Endothelial cell (in vitro differentiated cells): ENCODE results near the gene CD58. TPM values are rescaled to one million over a fixed set of nuclear protein-coding genes. Genes with fewer than 3 reads are reported as not detected.
"Not testable (repeated sequence)": the region's sequence is repeated elsewhere in the genome, so short reads cannot be mapped to it uniquely, and the experiment has no call there.

Experiments
- DNase-seq: peaks from one replicate; pipeline ENCODE4 v3.0.0; 2021; ENCODE audit warnings: low spot score
- H3K27ac Mint-ChIP-seq: one replicate; pipeline ENCODE4 v1.8.0; 2021; ENCODE audit warnings: mixed read lengths, inconsistent platforms; ENCODE audit not compliant: unreplicated experiment
- H3K27me3 Mint-ChIP-seq: one replicate; pipeline ENCODE4 v1.8.0; 2021; ENCODE audit warnings: mild to moderate bottlenecking, moderate library complexity, mixed read lengths, inconsistent platforms; ENCODE audit not compliant: unreplicated experiment
- H3K36me3 Mint-ChIP-seq: one replicate; pipeline ENCODE4 v1.8.0; 2021; ENCODE audit warnings: mild to moderate bottlenecking, low read depth, mixed read lengths, inconsistent platforms; ENCODE audit not compliant: unreplicated experiment
- H3K4me1 Mint-ChIP-seq: one replicate; pipeline ENCODE4 v1.8.0; 2021; ENCODE audit warnings: mild to moderate bottlenecking, mixed read lengths, inconsistent platforms; ENCODE audit not compliant: unreplicated experiment
- H3K4me3 Mint-ChIP-seq: one replicate; pipeline ENCODE4 v1.8.0; 2021; ENCODE audit warnings: mild to moderate bottlenecking, mixed read lengths, inconsistent platforms; ENCODE audit not compliant: unreplicated experiment
- H3K9me3 Mint-ChIP-seq: one replicate; pipeline ENCODE4 v1.8.0; 2021; ENCODE audit warnings: mixed read lengths, inconsistent platforms; ENCODE audit not compliant: unreplicated experiment
- CTCF ChIP-seq: fragments of 200-600 bp; sonication (generic); IDR thresholded peaks from one replicate; pipeline ENCODE4 v1.5.0; 2021; ENCODE audit warnings: antibody characterized with exemption; ENCODE audit not compliant: unreplicated experiment
- total RNA-seq: library from RNA; stranded (reverse); fragmentation: NEBNext Ultra II Directional; extraction: Animal tissue kit (Norgen Biotek cat#: 25700); gene quantifications from one replicate; pipeline ENCODE4 v1.2.1, GENCODE V29; 2021; ENCODE audit not compliant: unreplicated experiment

CD58 gene
- total RNA-seq, 1 donor from 2014 or later = 9.0 TPM

- not testable (repeated sequence) for H3K4me3 Mint-ChIP-seq, H3K36me3 Mint-ChIP-seq, DNase-seq, H3K27ac Mint-ChIP-seq, H3K9me3 Mint-ChIP-seq, H3K27me3 Mint-ChIP-seq
- peaks cover 14% of the 10 kb centered on the region for H3K4me1 Mint-ChIP-seq
Measured at GRCh38 chr1:116593401-116593800, 22.6 kb upstream of the CD58 start.

DNA sequence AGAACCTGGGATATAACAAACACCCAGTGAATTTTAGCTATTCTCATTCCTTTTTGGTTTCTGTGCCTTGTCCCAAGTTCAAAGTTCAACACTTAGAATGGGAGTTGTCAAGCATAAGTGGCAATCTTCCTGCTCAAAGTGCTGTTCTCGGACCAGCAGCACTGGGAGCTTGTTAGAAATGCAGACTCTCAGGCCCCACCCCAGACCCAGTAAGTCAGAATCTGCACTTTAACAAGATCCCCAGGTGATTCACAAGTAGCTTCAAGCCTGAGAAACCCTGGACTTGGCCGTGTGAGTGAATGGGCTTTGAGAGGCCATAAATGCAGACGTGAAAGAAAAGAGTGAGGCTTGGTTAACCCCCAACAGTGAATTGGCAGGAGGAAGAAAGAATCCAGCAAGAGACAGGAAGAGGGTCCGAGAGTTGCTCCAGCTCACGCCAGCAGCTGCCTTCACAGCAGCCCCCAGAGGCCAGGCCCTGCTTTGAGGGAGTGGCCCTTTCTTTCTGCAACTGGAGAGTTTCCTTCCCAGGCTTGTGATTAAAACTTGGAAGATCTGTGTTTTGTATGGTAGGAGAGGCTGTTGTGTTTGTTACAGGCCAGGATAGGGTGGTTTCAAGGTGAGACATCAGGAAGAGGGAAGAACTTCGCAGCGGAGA, 21.3 kb upstream of the CD58 start:
- DNase-seq, H3K4me3 Mint-ChIP-seq, H3K27ac Mint-ChIP-seq: not testable (repeated sequence)

GRCh38 chr1:116591006-116591950, 20.5 kb upstream of the CD58 start:
- H3K27me3 Mint-ChIP-seq, DNase-seq, H3K9me3 Mint-ChIP-seq, H3K27ac Mint-ChIP-seq, H3K4me3 Mint-ChIP-seq: not testable (repeated sequence)
- Mint-ChIP-seq H3K36me3 (peaks cover 14% of the 10 kb centered on the region), H3K4me1 (peaks cover 17% of the 10 kb centered on the region)

More for the DNA sequence above, 21.3 kb upstream of the CD58 start:
- H3K9me3 Mint-ChIP-seq, H3K27me3 Mint-ChIP-seq: not testable (repeated sequence)
- peaks cover 14% of the 10 kb centered on the region for H3K36me3 Mint-ChIP-seq
- H3K4me1 Mint-ChIP-seq = peaks cover 18% of the 10 kb centered on the region

- H3K4me3 Mint-ChIP-seq, H3K27me3 Mint-ChIP-seq: not testable (repeated sequence)
Measured at GRCh38 chr1:116590359-116591005, 19.7 kb upstream of the CD58 start.

GRCh38 chr1:116589101-116589735, 18.4 kb upstream of the CD58 start:
- not testable (repeated sequence) for DNase-seq, H3K9me3 Mint-ChIP-seq, H3K4me3 Mint-ChIP-seq, H3K4me1 Mint-ChIP-seq, H3K27ac Mint-ChIP-seq, H3K27me3 Mint-ChIP-seq
- peaks cover 14% of the 10 kb centered on the region for H3K36me3 Mint-ChIP-seq

More at GRCh38 chr1:116590359-116591005, 19.7 kb upstream of the CD58 start:
- not testable (repeated sequence) for H3K9me3 Mint-ChIP-seq, DNase-seq, H3K4me1 Mint-ChIP-seq, H3K27ac Mint-ChIP-seq
- peaks cover 14% of the 10 kb centered on the region for H3K36me3 Mint-ChIP-seq

- Mint-ChIP-seq H3K27me3 (peaks cover 3% of the 10 kb centered on the region), H3K27ac (no peak overlapping the region)
- TF ChIP-seq CTCF = no peak
Measured at GRCh38 chr1:116587501-116588227, 16.8 kb upstream of the CD58 start.

More at GRCh38 chr1:116587501-116588227, 16.8 kb upstream of the CD58 start:
- H3K9me3 Mint-ChIP-seq = no peaks in the 10 kb centered on the region
- peaks cover 9% of the 10 kb centered on the region for H3K4me1 Mint-ChIP-seq
- DNase-seq = no peak
- H3K4me3 Mint-ChIP-seq = no peak overlapping the region
- H3K36me3 Mint-ChIP-seq = peaks cover 12% of the 10 kb centered on the region
